Germinal center (tissue), 1 donor: ENCODE results near the gene KLHL26.

Experiments used
- DNase-seq: peaks from one replicate; pipeline ENCODE4 v3.0.0; 2012; ENCODE audit warnings: mixed read lengths, low spot score

KLHL26 gene

DNA sequence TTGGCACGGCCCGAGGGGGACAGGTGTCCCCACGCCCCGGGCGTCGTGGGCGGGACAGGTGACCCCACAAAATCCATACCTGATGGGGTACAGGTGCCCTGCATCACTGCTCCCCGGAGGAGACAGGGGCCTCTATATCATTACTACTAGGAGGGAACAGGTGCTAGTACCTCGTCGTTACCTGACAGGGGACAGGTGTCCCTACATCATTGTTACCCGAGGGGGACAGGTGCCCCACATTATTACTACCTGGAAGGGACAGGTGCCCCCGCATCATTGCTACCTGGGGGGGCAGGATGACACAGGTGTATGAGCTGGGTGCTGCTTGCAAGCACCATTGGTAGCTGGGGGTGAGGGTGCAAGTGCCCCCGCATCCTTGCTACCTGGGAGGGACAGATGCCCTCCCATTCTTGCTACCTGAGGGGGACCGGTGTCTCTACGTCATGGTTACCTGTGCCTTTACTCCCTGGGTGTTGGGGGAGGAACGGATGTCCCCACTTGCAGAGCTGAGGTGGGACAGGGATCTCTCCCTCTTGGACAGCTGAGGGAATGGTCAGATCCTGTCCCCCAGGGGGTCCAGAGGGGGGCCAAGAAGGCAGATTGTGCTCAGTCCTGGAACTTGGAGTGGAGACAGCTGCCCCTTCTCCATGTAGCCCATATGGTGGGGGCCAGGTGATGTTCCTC lies 47.3 kb downstream of the KLHL26 start:
- DNase-seq = no peak

- DNase-seq = no peak
These were observed 47.8 kb downstream of the KLHL26 start for GRCh38 chr19:18684642-18684993.

GRCh38 chr19:18685597-18686190 lies 48.9 kb downstream of the KLHL26 start:
- no peak for DNase-seq

- no peak for DNase-seq
These were observed 51.1 kb downstream of the KLHL26 start for GRCh38 chr19:18687740-18688465.

DNA sequence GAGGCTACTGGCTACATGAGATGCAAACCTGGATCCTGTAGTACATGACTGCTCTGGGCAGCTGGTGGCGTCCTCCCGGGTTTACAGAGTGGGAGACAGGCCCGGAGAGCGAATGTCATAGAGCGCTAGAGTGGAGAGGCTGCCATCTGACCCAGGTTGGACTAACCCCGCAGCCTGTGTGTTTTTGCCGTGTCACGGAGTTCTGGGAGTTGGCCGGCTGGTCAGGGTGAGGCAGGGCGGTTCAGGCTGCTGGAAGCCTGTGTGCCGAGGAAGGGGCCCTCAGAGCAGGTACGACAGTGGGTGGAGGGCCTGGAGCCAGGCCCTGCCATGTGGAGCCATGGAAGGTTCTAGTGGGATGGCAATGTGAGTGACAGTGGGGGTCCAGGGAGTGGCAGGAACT lies 59.2 kb downstream of the KLHL26 start:
- no peak for DNase-seq

DNA sequence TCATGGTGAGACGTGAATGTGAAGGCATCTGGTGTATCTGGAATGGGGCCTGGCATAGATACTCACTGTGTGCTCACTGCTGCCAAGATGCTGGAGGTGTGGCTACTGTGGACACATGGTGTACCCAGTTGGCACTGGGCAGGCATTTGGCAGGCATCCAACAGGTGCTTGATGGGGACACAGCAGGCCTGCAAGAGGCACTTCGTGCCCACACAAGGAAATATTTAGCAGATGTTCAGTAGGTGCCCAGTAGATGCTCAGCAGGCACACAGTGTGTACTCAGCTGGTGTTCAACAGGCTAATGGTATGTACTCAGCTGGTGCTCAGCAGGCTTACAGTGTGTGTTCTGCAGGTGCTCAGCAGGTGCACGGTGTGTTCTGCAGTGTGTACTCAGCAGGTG lies 60.9 kb downstream of the KLHL26 start:
- DNase-seq = no peak

DNA sequence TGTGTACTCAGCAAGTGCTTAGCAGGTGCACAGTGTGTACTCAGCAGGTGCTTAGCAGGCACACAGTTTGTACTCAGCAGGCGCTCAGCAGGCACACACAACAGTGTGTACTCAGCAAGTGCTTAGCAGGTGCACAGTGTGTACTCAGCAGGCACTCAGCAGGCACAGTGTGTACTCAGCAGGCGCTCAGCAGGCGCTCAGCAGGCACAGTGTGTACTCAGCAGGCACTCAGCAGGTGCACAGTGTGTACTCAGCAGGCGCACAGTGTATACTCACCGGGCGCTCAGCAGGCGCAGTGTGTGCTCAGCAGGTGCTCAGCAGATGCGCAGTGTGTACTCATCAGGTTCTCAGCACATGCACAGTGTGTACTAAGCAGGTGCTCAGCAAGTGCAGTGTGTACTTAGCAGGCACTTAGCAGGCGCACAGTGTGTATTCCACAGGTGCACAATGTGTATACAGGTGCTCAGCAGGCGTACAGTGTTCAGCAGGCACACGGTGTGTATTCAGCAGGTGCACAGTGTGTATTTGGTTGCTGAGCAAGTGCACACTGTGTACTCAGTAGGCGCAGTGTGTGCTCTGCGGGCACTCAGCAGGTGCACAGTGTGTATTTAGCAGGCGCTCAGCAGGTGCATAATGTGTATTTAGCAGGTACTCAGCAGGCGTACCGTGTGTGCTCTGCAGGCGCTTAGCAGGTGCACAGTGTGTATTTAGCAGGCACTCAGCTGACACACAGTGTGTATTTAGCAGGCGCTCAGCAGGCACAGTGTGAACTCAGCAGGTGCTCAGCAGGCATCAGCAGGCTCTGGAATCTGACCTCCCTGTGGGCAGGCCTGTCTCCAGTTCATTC lies 61.7 kb downstream of the KLHL26 start:
- no peak for DNase-seq

- DNase-seq = peak; percentile 25
These were observed 62.7 kb downstream of the KLHL26 start for GRCh38 chr19:18699403-18700054.

DNA sequence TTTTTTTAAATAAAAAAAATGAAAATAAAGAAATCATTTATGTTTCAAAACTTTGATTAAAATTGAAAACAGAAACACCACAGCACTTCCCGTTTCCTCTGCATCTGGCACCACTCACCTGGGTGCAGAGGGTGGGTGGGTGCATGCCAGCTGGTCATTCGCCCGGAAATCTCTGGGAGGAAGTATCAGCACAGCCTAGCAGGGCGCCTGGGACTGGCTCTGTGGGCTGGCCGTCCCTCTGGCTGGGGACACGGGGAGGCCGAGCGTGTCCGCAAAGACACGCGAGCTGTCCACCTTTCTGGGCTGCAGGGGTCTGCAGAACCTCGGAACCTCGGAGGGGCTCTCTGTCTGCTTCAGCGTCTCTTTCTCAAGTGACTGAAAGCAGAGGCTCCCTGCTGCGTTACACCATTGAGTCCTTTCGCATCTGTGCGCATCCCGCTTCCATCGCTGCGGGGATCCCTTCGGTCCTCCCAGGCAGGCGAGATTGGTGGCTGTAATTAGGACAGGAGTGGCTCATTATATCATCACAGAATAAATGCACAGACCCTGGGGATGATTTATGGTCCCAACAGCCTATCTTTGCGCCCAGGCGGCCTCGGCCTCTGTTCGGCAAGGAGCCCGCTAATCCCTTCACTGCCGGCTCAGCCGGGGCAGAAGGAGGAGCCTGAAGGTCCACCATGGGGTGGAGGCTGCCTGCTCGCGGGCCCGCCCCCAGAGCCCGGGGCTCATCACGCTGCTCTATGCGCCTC lies 63.8 kb downstream of the KLHL26 start:
- DNase-seq = peak; percentile 91

- DNase-seq = no peak
These were observed 64.4 kb downstream of the KLHL26 start for GRCh38 chr19:18701250-18701608.

- no peak for DNase-seq
These were observed 67.2 kb downstream of the KLHL26 start for GRCh38 chr19:18704054-18704453.

GRCh38 chr19:18704971-18705370 lies 68.1 kb downstream of the KLHL26 start:
- DNase-seq = no peak

GRCh38 chr19:18708452-18709231 lies 71.8 kb downstream of the KLHL26 start:
- DNase-seq = no peak

DNA sequence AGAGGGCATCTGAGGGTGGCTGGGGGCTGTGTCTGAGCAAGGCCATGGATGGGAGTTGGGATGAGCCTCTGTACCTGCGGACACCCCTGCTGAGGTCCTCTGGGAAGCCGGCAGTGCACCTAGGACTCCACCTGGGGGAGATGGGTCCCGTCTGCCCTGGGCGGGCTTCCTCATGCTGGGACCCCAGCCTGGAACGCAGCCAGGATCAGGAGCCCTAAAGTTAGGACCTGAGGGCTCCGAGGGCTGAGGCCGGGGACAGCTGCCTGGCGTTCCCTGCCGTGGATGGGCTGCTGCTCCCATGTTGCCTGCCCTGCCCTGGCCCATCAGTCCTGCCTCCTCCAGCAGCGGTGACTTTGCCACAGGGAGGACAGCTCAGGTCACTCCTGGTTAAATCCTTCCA lies 72.7 kb downstream of the KLHL26 start:
- no peak for DNase-seq

DNA sequence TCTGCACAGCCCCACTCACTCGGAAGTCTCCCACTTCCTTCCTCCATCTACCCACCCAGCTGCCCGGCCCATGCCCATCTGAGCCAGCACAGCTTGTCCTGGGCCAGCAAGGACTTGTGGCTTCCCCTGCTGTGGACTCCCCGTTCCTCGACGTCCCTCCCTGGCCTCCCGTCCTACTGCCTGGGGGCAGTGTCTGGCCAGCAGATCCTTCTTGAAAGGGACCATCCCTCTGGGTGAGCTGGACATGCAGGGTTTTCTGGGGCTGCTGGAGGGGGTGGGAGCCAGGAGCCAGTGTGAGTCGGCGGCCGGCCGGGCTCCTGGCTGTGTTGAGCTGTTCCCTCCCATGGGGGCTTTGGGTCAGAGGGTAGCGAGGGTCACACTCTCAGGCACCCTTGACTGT lies 73.4 kb downstream of the KLHL26 start:
- DNase-seq = no peak

DNA sequence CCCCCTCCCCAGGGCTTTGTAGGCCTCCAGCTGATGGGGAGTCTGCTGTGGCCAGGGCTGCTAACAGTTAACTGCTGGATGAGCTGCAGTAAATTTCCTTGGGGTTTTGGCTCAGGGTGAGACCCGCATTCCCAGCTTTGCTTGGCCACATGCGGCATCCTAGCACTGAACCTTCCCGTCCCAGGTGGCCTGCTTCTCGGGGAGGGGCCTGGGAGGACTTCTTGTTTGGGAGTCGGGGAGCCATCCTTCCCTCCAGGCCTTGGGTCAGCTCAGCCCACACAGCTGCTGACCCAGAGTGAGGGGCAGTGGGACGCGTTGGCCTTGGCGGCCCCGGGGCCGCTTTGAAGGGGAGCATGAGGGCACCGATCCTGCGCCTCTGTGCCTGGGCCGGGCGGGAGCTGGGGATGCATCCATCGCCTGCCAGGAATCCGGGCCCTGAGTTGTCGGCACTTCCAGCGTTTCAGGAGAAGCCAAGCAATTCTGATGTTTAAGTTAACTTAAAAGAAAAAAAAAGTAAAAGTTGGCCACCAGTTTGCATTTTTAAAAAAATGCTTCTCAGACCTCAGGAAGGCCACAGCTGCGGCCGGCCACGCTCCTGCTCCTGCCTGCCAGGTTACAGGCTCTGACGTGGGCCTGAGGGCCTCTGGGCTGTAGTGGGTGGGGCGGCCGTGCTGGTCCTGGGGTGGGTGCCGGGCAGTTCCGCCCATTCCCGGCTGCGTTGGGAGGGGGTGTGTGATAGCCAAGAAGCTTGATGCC lies 74.3 kb downstream of the KLHL26 start:
- no peak for DNase-seq

DNA sequence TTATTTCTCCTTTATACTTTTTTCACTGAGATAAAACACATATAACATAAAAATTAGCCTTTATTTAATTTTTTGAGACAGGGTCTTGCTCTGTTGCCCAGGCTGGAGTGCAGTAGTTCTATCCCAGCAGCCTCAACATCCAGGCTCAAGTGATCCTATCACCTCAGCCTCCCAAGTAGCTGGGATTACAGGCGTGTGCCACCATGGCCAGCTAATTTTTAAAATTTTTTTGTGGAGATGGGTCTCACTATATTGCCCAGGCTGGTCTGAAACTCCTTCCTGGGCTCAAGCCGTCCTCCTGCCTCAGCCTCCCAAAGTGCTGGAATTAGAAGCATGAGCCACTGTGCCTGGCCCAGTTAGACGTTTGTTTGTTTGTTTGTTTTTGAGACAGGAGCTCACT lies 75.1 kb downstream of the KLHL26 start:
- DNase-seq = no peak

- DNase-seq = no peak
These were observed 76.2 kb downstream of the KLHL26 start for GRCh38 chr19:18712981-18713380.

- DNase-seq = no peak
These were observed 76.8 kb downstream of the KLHL26 start for GRCh38 chr19:18713550-18714117.

- DNase-seq = no peak
These were observed 78.6 kb downstream of the KLHL26 start for GRCh38 chr19:18715416-18715815.
